ENCODE results near the gene MAPK8IP1.
A peak's percentile ranks its signal among the peaks of the same experiment; 100 is the strongest.

DNA sequence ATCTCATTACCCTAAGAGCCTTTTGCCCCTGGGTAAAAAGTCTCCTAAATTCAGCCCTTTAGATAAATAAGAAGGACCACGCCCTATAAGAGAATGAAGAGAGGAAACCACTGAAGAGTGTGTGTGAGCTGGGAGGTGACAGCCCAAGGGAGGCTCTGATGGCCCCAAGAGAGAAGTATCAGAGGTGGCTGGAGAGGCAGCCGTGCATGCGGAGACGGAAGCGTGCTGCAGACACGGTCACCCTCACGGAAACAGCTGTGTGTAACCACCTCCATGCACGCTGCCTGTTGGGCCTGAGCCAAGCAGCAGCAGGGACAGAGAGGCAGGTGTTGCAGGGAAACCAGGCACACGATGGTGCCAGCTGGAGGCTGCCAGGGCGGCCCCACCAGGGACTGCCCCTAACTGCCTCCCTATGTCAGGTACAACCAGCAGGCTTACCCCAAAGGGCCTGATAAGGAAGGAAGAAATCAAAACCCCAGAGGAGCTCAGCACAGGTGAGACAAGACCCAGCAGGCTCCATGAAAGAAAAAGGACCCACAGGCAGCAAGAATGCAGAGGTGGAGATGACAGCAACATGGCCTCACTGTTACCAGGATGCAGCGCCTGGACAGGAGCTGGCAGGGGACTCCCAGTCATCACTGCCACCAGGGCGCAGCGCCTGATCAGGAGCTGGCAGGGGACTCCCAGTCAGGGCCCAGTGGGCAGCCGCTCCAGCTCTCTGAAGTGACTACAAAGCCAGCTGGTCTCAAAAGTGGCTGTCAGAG, 44.8 kb downstream of the MAPK8IP1 start:
- TF ChIP-seq, protein P1, sequence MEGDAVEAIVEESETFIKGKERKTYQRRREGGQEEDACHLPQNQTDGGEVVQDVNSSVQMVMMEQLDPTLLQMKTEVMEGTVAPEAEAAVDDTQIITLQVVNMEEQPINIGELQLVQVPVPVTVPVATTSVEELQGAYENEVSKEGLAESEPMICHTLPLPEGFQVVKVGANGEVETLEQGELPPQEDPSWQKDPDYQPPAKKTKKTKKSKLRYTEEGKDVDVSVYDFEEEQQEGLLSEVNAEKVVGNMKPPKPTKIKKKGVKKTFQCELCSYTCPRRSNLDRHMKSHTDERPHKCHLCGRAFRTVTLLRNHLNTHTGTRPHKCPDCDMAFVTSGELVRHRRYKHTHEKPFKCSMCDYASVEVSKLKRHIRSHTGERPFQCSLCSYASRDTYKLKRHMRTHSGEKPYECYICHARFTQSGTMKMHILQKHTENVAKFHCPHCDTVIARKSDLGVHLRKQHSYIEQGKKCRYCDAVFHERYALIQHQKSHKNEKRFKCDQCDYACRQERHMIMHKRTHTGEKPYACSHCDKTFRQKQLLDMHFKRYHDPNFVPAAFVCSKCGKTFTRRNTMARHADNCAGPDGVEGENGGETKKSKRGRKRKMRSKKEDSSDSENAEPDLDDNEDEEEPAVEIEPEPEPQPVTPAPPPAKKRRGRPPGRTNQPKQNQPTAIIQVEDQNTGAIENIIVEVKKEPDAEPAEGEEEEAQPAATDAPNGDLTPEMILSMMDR (conservative IDR thresholded peaks at IDR 0.05; ENCODE audit: low read depth in 2 of 2) = peak in 1 of 2 experiments; percentile 36; a peak in 2 of 4 replicates
- TF ChIP-seq, protein P2, sequence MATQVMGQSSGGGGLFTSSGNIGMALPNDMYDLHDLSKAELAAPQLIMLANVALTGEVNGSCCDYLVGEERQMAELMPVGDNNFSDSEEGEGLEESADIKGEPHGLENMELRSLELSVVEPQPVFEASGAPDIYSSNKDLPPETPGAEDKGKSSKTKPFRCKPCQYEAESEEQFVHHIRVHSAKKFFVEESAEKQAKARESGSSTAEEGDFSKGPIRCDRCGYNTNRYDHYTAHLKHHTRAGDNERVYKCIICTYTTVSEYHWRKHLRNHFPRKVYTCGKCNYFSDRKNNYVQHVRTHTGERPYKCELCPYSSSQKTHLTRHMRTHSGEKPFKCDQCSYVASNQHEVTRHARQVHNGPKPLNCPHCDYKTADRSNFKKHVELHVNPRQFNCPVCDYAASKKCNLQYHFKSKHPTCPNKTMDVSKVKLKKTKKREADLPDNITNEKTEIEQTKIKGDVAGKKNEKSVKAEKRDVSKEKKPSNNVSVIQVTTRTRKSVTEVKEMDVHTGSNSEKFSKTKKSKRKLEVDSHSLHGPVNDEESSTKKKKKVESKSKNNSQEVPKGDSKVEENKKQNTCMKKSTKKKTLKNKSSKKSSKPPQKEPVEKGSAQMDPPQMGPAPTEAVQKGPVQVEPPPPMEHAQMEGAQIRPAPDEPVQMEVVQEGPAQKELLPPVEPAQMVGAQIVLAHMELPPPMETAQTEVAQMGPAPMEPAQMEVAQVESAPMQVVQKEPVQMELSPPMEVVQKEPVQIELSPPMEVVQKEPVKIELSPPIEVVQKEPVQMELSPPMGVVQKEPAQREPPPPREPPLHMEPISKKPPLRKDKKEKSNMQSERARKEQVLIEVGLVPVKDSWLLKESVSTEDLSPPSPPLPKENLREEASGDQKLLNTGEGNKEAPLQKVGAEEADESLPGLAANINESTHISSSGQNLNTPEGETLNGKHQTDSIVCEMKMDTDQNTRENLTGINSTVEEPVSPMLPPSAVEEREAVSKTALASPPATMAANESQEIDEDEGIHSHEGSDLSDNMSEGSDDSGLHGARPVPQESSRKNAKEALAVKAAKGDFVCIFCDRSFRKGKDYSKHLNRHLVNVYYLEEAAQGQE (IDR thresholded peaks at IDR 0.05; ENCODE audit: unreplicated experiment) = no peak
- TF ChIP-seq POLR2AphosphoS5 (IDR thresholded peaks at IDR 0.05; ENCODE audit: low read depth) (no peak), CREB1 (CRISPR knock-in tag; IDR thresholded peaks at IDR 0.05; ENCODE audit: low read depth) (no peak), EZH2 (IDR thresholded peaks at IDR 0.05; ENCODE audit: low read depth, unreplicated experiment) (no peak), NANOG (IDR thresholded peaks at IDR 0.05; ENCODE audit: borderline replicate concordance) (no peak), STAT1 (IDR thresholded peaks at IDR 0.05; ENCODE audit: unreplicated experiment) (no peak)
- TF ChIP-seq, protein P3, sequence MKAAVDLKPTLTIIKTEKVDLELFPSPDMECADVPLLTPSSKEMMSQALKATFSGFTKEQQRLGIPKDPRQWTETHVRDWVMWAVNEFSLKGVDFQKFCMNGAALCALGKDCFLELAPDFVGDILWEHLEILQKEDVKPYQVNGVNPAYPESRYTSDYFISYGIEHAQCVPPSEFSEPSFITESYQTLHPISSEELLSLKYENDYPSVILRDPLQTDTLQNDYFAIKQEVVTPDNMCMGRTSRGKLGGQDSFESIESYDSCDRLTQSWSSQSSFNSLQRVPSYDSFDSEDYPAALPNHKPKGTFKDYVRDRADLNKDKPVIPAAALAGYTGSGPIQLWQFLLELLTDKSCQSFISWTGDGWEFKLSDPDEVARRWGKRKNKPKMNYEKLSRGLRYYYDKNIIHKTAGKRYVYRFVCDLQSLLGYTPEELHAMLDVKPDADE (IDR thresholded peaks at IDR 0.05) = no peak
